SU-DHL-6 (cell line): ENCODE data around the gene SH3RF3.

ENCODE experiments used
- H2AFZ ChIP-seq: fragments of 200-600 bp; sonication (generic); 2 replicates; pipeline ENCODE4 v1.6.1; 2014; ENCODE audit warnings: low read depth, mild to moderate bottlenecking, moderate library complexity, mixed read lengths, antibody characterized with exemption, low read length; ENCODE audit not compliant: severe bottlenecking
- H3F3A ChIP-seq: fragments of 200-600 bp; shearing (Covaris generic); 2 replicates; pipeline ENCODE4 v1.6.0; 2016; ENCODE audit warnings: antibody characterized with exemption, mild to moderate bottlenecking; ENCODE audit not compliant: insufficient read depth
- H3K27ac ChIP-seq: fragments of 200-600 bp; sonication (generic); 2 replicates; pipeline ENCODE4 v1.5.1; 2016; ENCODE audit warnings: low read depth, mild to moderate bottlenecking, low read length, moderate library complexity, mixed read lengths
- H3K27me3 ChIP-seq: fragments of 200-600 bp; sonication (generic), shearing (Covaris generic); 2 replicates; pipeline ENCODE4 v1.6.0; 2014; ENCODE audit warnings: mild to moderate bottlenecking, low read length
- H3K36me3 ChIP-seq: fragments of 200-600 bp; sonication (generic); 2 replicates; pipeline ENCODE4 v1.6.1; 2014; ENCODE audit warnings: mild to moderate bottlenecking, low read length, mixed read lengths
- H3K4me2 ChIP-seq: fragments of 300-600, 200-600 bp; shearing (Covaris generic), sonication (generic); 2 replicates; pipeline ENCODE4 v1.6.0; 2014; ENCODE audit warnings: low read length, low read depth, mild to moderate bottlenecking; ENCODE audit not compliant: poor library complexity, severe bottlenecking
- H3K4me3 ChIP-seq: fragments of 200-600 bp; sonication (generic); 2 replicates; pipeline ENCODE4 v1.5.1; 2014; ENCODE audit warnings: antibody characterized with exemption, low read length, mild to moderate bottlenecking, mixed read lengths; ENCODE audit not compliant: insufficient read depth, poor library complexity, severe bottlenecking
- H3K79me2 ChIP-seq: fragments of 200-600 bp; sonication (generic); 2 replicates; pipeline ENCODE4 v1.6.1; 2014; ENCODE audit warnings: mild to moderate bottlenecking, low read length, moderate library complexity; ENCODE audit not compliant: insufficient read depth
- H3K9ac ChIP-seq: fragments of 200-600 bp; sonication (generic); 2 replicates; pipeline ENCODE4 v1.7.0; 2014; ENCODE audit warnings: mild to moderate bottlenecking, low read length
- H3K9me2 ChIP-seq: fragments of 200-600 bp; sonication (generic); replicated peaks from 2 replicates; pipeline ENCODE4 v1.6.1; 2014; ENCODE audit warnings: low read length; ENCODE audit not compliant: insufficient read depth
- H3K9me3 ChIP-seq: fragments of 200-600 bp; sonication (generic); 2 replicates; pipeline ENCODE4 v1.6.1; 2014; ENCODE audit warnings: low read length, mixed read lengths; ENCODE audit not compliant: insufficient read depth
- H4K20me1 ChIP-seq: fragments of 200-600 bp; sonication (generic); 2 replicates; pipeline ENCODE4 v1.6.1; 2014; ENCODE audit warnings: low read depth, mild to moderate bottlenecking, antibody characterized with exemption, low read length, moderate library complexity, mixed read lengths
- CTCF ChIP-seq: fragments of 200-600 bp; sonication (generic); IDR thresholded peaks from one replicate; pipeline ENCODE4 v1.5.1; 2017; ENCODE audit warnings: antibody characterized with exemption, mild to moderate bottlenecking, low read length, moderate library complexity; ENCODE audit not compliant: insufficient read depth, poor library complexity, severe bottlenecking
- EZH2phosphoT487 ChIP-seq: fragments of 200-600 bp; sonication (generic), shearing (Covaris generic); conservative IDR thresholded peaks from 2 replicates; pipeline ENCODE4 v1.6.1; 2018; ENCODE audit warnings: mild to moderate bottlenecking, antibody characterized with exemption, low read length, moderate library complexity, mixed read lengths

The SH3RF3 gene

GRCh38 chr2:109467701-109468100 lies 338.7 kb downstream of the SH3RF3 start:
- Histone ChIP-seq H3K4me3 (no peak overlapping the region), H2AFZ (no peak overlapping the region), H3F3A (no peaks in the 10 kb centered on the region), H3K4me2 (no peak overlapping the region), H4K20me1 (no peaks in the 10 kb centered on the region), H3K79me2 (no peaks in the 10 kb centered on the region), H3K27me3 (no peaks in the 10 kb centered on the region), H3K9me2 (no peaks in the 10 kb centered on the region), H3K9me3 (no peaks in the 10 kb centered on the region), H3K36me3 (no peaks in the 10 kb centered on the region), H3K9ac (no peak overlapping the region), H3K27ac (no peak overlapping the region)
- TF ChIP-seq EZH2phosphoT487 (no peak), CTCF (no peak)

GRCh38 chr2:109468893-109469292 lies 339.9 kb downstream of the SH3RF3 start:
- no peak overlapping the region for H3K27ac ChIP-seq
- no peak for TF ChIP-seq CTCF
- no peak for TF ChIP-seq EZH2phosphoT487
- H3K9ac ChIP-seq = no peak overlapping the region
- no peaks in the 10 kb centered on the region for H3K79me2 ChIP-seq
- H3K9me2 ChIP-seq = no peaks in the 10 kb centered on the region
- H3K36me3 ChIP-seq = no peaks in the 10 kb centered on the region
- no peaks in the 10 kb centered on the region for H4K20me1 ChIP-seq
- no peaks in the 10 kb centered on the region for H3F3A ChIP-seq
- no peak overlapping the region for H3K4me2 ChIP-seq
- no peaks in the 10 kb centered on the region for H3K9me3 ChIP-seq
- H3K27me3 ChIP-seq = no peaks in the 10 kb centered on the region
- H2AFZ ChIP-seq = no peak overlapping the region
- H3K4me3 ChIP-seq = no peak overlapping the region

GRCh38 chr2:109471658-109472057 lies 342.7 kb downstream of the SH3RF3 start:
- H3K4me3 ChIP-seq = no peak overlapping the region
- H3K9me2 ChIP-seq = no peaks in the 10 kb centered on the region
- no peak overlapping the region for H2AFZ ChIP-seq
- no peaks in the 10 kb centered on the region for H3K9me3 ChIP-seq
- no peak overlapping the region for H3K9ac ChIP-seq
- H3K27ac ChIP-seq = no peak overlapping the region
- no peaks in the 10 kb centered on the region for H3F3A ChIP-seq
- H4K20me1 ChIP-seq = no peaks in the 10 kb centered on the region
- H3K79me2 ChIP-seq = no peaks in the 10 kb centered on the region
- no peak for TF ChIP-seq CTCF
- no peak for TF ChIP-seq EZH2phosphoT487
- H3K4me2 ChIP-seq = no peak overlapping the region
- H3K27me3 ChIP-seq = no peaks in the 10 kb centered on the region
- H3K36me3 ChIP-seq = no peaks in the 10 kb centered on the region
